BLaER1 (cell line): ENCODE data around the gene CAMK1.

Source experiments
- H3K27ac ChIP-seq: shearing (Covaris generic); formaldehyde crosslinking; 2 replicates; pipeline ENCODE4 v1.8.1; 2022
- H3K27me3 ChIP-seq: shearing (Covaris generic); formaldehyde crosslinking; 2 replicates; pipeline ENCODE4 v1.8.1; 2022
- H3K36me3 ChIP-seq: shearing (Covaris generic); formaldehyde crosslinking; 2 replicates; pipeline ENCODE4 v1.8.1; 2022
- H3K4me1 ChIP-seq: shearing (Covaris generic); formaldehyde crosslinking; 2 replicates; pipeline ENCODE4 v1.8.1; 2022
- H3K4me2 ChIP-seq: shearing (Covaris generic); formaldehyde crosslinking; 2 replicates; pipeline ENCODE4 v1.8.1; 2022
- H3K4me3 ChIP-seq: shearing (Covaris generic); formaldehyde crosslinking; 2 replicates; pipeline ENCODE4 v1.8.1; 2022
- H3K9ac ChIP-seq: shearing (Covaris generic); formaldehyde crosslinking; 2 replicates; pipeline ENCODE4 v1.8.1; 2022
- H3K9me3 ChIP-seq: shearing (Covaris generic); formaldehyde crosslinking; 2 replicates; pipeline ENCODE4 v1.8.1; 2022
- H4K20me1 ChIP-seq: shearing (Covaris generic); formaldehyde crosslinking; 2 replicates; pipeline ENCODE4 v1.8.1; 2022
- Cebpa-rat ChIP-seq: shearing (Covaris generic); IDR thresholded peaks from 2 replicates; pipeline ENCODE4 v1.8.1; 2022

The CAMK1 gene

GRCh38 chr3:9784965-9785364, 15.2 kb upstream of the CAMK1 start:
- TF ChIP-seq Cebpa-rat = no peak
- H3K27me3 ChIP-seq = no peaks in the 10 kb centered on the region
- no peaks in the 10 kb centered on the region for H3K9me3 ChIP-seq
- no peak overlapping the region for H3K9ac ChIP-seq
- H3K4me3 ChIP-seq = no peak overlapping the region
- H3K36me3 ChIP-seq = peaks cover 34% of the 10 kb centered on the region
- H3K4me2 ChIP-seq = no peak overlapping the region
- no peaks in the 10 kb centered on the region for H4K20me1 ChIP-seq
- no peak overlapping the region for H3K27ac ChIP-seq
- peaks cover 38% of the 10 kb centered on the region for H3K4me1 ChIP-seq

GRCh38 chr3:9783954-9784353, 14.2 kb upstream of the CAMK1 start:
- H3K36me3 ChIP-seq = peaks cover 26% of the 10 kb centered on the region
- H3K4me3 ChIP-seq = no peak overlapping the region
- TF ChIP-seq Cebpa-rat = no peak
- 0 out of 2 replicates have a peak, but pooled peaks cover 4% of the 10 kb centered on the region for H4K20me1 ChIP-seq
- no peak overlapping the region for H3K4me2 ChIP-seq
- H3K9ac ChIP-seq = no peak overlapping the region
- H3K27me3 ChIP-seq = no peaks in the 10 kb centered on the region
- H3K27ac ChIP-seq = no peak overlapping the region
- no peaks in the 10 kb centered on the region for H3K9me3 ChIP-seq
- peaks cover 48% of the 10 kb centered on the region for H3K4me1 ChIP-seq

GRCh38 chr3:9782770-9783169, 13.0 kb upstream of the CAMK1 start:
- Histone ChIP-seq H3K9ac (peak overlapping the region; percentile 54; the same call in 1 of the 2 replicates), H3K4me3 (no peak overlapping the region), H3K27me3 (no peaks in the 10 kb centered on the region), H3K36me3 (peaks cover 22% of the 10 kb centered on the region), H3K9me3 (no peaks in the 10 kb centered on the region), H4K20me1 (peaks cover 4% of the 10 kb centered on the region; the same call in 1 of the 2 replicates), H3K4me1 (peaks cover 60% of the 10 kb centered on the region), H3K27ac (no peak overlapping the region), H3K4me2 (peak overlapping the region; percentile 89)
- TF ChIP-seq Cebpa-rat = no peak

- peak overlapping the region; percentile 39; the same call in 1 of the 2 replicates for H3K27ac ChIP-seq
- H3K4me1 ChIP-seq = peaks cover 62% of the 10 kb centered on the region
- peaks cover 18% of the 10 kb centered on the region for H3K36me3 ChIP-seq
- H3K27me3 ChIP-seq = no peaks in the 10 kb centered on the region
- H3K9ac ChIP-seq = peak overlapping the region; percentile 54; the same call in 1 of the 2 replicates
- H3K4me3 ChIP-seq = 0 out of 2 replicates have a peak overlapping the region, but pooled peaks have one; percentile 12
- no peaks in the 10 kb centered on the region for H3K9me3 ChIP-seq
- no peak for TF ChIP-seq Cebpa-rat
- peaks cover 4% of the 10 kb centered on the region; the same call in 1 of the 2 replicates for H4K20me1 ChIP-seq
- peak overlapping the region; percentile 89 for H3K4me2 ChIP-seq
Observed at GRCh38 chr3:9781978-9782603, 12.3 kb upstream of the CAMK1 start.

GRCh38 chr3:9781551-9781950, 11.8 kb upstream of the CAMK1 start:
- TF ChIP-seq Cebpa-rat = no peak
- Histone ChIP-seq H3K4me1 (peaks cover 62% of the 10 kb centered on the region), H3K27ac (peak overlapping the region; percentile 82; the same call in 1 of the 2 replicates), H3K9ac (peak overlapping the region; percentile 54; the same call in 1 of the 2 replicates), H3K36me3 (peaks cover 15% of the 10 kb centered on the region), H3K4me3 (0 out of 2 replicates have a peak overlapping the region, but pooled peaks have one; percentile 12), H3K4me2 (peak overlapping the region; percentile 89), H4K20me1 (peaks cover 4% of the 10 kb centered on the region; the same call in 1 of the 2 replicates), H3K27me3 (no peaks in the 10 kb centered on the region), H3K9me3 (no peaks in the 10 kb centered on the region)

- H3K4me2 ChIP-seq = peak overlapping the region; percentile 89
Observed at GRCh38 chr3:9780910-9781309, 11.2 kb upstream of the CAMK1 start.

GRCh38 chr3:9780458-9780812, 10.7 kb upstream of the CAMK1 start:
- no peaks in the 10 kb centered on the region for H3K9me3 ChIP-seq
- 0 out of 2 replicates have a peak, but pooled peaks have one; percentile 9 for TF ChIP-seq Cebpa-rat
- no peaks in the 10 kb centered on the region for H3K27me3 ChIP-seq
- H3K4me3 ChIP-seq = peak overlapping the region; percentile 48
- H3K9ac ChIP-seq = peak overlapping the region; percentile 68
- H3K27ac ChIP-seq = peak overlapping the region; percentile 82
- H4K20me1 ChIP-seq = peaks cover 4% of the 10 kb centered on the region; the same call in 1 of the 2 replicates
- peaks cover 12% of the 10 kb centered on the region for H3K36me3 ChIP-seq
- peak overlapping the region; percentile 89 for H3K4me2 ChIP-seq
- H3K4me1 ChIP-seq = peaks cover 55% of the 10 kb centered on the region

More at GRCh38 chr3:9780910-9781309, 11.2 kb upstream of the CAMK1 start:
- Histone ChIP-seq H4K20me1 (peaks cover 4% of the 10 kb centered on the region; the same call in 1 of the 2 replicates), H3K27ac (peak overlapping the region; percentile 82), H3K9ac (peak overlapping the region; percentile 68; the same call in 1 of the 2 replicates), H3K36me3 (peaks cover 12% of the 10 kb centered on the region), H3K4me1 (peaks cover 60% of the 10 kb centered on the region), H3K4me3 (peak overlapping the region; percentile 48; the same call in 1 of the 2 replicates), H3K9me3 (no peaks in the 10 kb centered on the region), H3K27me3 (no peaks in the 10 kb centered on the region)
- no peak for TF ChIP-seq Cebpa-rat

GRCh38 chr3:9779721-9780457, 10.1 kb upstream of the CAMK1 start:
- H3K9ac ChIP-seq = peak overlapping the region; percentile 68
- H3K4me2 ChIP-seq = peak overlapping the region; percentile 89

GRCh38 chr3:9779075-9779593, 9.4 kb upstream of the CAMK1 start:
- H3K36me3 ChIP-seq = peaks cover 7% of the 10 kb centered on the region
- no peaks in the 10 kb centered on the region for H3K27me3 ChIP-seq
- H3K9ac ChIP-seq = peak overlapping the region; percentile 68; the same call in 1 of the 2 replicates
- H3K9me3 ChIP-seq = no peaks in the 10 kb centered on the region
- peaks cover 55% of the 10 kb centered on the region for H3K4me1 ChIP-seq
- H4K20me1 ChIP-seq = peaks cover 4% of the 10 kb centered on the region; the same call in 1 of the 2 replicates
- peak overlapping the region; percentile 48; the same call in 1 of the 2 replicates for H3K4me3 ChIP-seq
- peak overlapping the region; percentile 89 for H3K4me2 ChIP-seq
- H3K27ac ChIP-seq = peak overlapping the region; percentile 82; the same call in 1 of the 2 replicates
- TF ChIP-seq Cebpa-rat = no peak

More at GRCh38 chr3:9779721-9780457, 10.1 kb upstream of the CAMK1 start:
- H4K20me1 ChIP-seq = peaks cover 4% of the 10 kb centered on the region; the same call in 1 of the 2 replicates
- no peaks in the 10 kb centered on the region for H3K9me3 ChIP-seq
- peak overlapping the region; percentile 48 for H3K4me3 ChIP-seq
- H3K27ac ChIP-seq = peak overlapping the region; percentile 82
- H3K27me3 ChIP-seq = no peaks in the 10 kb centered on the region
- TF ChIP-seq Cebpa-rat = no peak
- peaks cover 55% of the 10 kb centered on the region for H3K4me1 ChIP-seq
- peaks cover 8% of the 10 kb centered on the region for H3K36me3 ChIP-seq
